HG03159 (cell line): ENCODE results near the gene GATC.

Experiments
- ATAC-seq: cut with Tn5 transposase; IDR thresholded peaks from one replicate; pipeline ENCODE4 v1.9.1; 2021; ENCODE audit warnings: mild to moderate bottlenecking, moderate library complexity; ENCODE audit not compliant: unreplicated experiment

Gene GATC

GRCh38 chr12:120495731-120496412 is 49.6 kb downstream of the GATC start, which contains the start of gene DYNLL1:
DYNLL1 (plus strand) TSS chr12:120496113; CDS start chr12:120496422, 309 bp downstream.
- ATAC-seq: peak; percentile 91

GRCh38 chr12:120496413-120497340 is 50.4 kb downstream of the GATC start:
- ATAC-seq: no peak

- ATAC-seq: no peak
Measured at GRCh38 chr12:120497524-120498150, 51.4 kb downstream of the GATC start.

GRCh38 chr12:120498870-120499515 is 52.7 kb downstream of the GATC start:
- no peak for ATAC-seq

- ATAC-seq: no peak
Measured at GRCh38 chr12:120500581-120500980, 54.3 kb downstream of the GATC start.

- ATAC-seq: no peak
Measured at GRCh38 chr12:120504587-120504986, 58.3 kb downstream of the GATC start.

GRCh38 chr12:120508537-120508936 is 62.3 kb downstream of the GATC start:
- no peak for ATAC-seq
